SHP77 treated with DMSO at 0.1 percent for 48 hours (cell line): Measurements from ENCODE around the gene TMEM219.
"Not testable (repeated sequence)": the region's sequence is repeated elsewhere in the genome, so short reads cannot be mapped to it uniquely, and the experiment has no call there.

Experiments used
- DNase-seq: peaks from one replicate; lab custom pipeline; 2025; lab: John Stamatoyannopoulos, UW

The TMEM219 gene

DNA sequence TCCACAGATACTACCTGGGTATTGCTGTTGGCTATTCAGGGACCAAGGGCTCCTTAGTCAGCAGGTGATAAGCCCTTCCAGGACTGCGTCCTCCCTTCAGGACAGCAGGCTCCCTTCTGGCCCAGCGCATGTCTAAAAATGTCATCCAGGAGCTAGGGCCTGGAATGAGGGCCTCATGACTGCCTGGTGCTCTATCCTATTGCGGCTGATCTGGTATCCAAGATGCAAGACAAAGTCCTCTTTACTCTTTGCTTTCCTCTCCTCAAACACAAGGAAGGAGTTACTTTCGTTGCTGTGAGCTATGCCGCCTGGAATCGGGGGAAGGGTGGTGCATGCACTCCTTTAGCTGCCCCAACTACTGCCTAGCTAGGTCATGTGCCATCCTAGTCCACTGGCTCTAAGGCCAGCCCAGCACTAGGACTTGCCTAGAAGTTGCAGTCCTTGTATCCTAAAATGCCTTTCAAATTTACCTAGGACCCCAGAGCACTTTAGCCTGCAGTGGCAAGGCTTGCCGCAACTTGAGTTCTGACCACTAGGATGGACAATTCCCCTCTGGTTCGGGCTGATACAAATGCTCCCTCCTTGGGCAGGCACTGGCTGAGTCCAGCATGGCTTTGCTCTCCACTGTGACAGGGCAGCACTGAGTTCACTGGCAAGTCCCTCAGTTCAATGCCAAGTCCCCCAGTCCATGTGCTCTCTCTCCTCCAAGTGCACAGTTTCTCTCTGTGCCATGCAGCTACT lies 10.1 kb upstream of the TMEM219 start:
- no peak for DNase-seq

DNA sequence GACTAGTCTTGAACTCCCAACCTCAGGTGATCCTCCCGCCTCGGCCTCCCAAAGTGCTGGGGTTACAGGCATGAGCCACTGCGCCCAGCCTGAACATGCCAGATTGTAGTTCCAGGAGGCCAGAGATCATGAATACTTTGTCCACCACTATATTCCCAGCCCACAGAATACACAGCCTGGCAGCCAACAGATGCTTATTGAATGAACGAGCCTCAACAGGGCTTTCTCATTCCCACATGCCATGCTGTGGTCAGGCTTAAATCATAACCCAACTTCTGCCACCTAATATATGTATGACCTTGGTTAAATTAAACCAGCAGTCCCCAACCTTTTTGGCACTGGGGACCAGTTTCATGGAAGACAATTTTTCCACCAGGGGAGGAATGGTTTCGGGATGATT lies 3.1 kb upstream of the TMEM219 start:
- no peak for DNase-seq

DNA sequence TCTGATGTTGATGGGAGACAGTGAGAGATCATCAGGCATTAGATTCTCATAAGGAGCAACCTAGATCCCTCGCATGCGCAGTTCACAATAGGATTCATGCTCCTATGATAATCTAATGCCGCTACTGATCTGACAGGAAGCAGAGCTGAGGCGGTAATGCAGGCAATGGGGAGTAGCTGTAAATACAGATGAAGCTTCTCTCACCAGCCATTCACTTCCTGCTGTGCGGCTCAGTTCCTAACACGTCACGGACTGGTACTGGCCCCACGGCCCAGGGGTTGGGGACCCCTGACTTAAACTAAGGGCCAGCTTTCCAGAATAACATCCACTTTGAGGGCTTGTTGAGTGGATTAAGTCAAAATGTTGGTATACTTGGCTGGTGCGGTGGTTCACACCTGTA lies 2.6 kb upstream of the TMEM219 start:
- no peak for DNase-seq

DNA sequence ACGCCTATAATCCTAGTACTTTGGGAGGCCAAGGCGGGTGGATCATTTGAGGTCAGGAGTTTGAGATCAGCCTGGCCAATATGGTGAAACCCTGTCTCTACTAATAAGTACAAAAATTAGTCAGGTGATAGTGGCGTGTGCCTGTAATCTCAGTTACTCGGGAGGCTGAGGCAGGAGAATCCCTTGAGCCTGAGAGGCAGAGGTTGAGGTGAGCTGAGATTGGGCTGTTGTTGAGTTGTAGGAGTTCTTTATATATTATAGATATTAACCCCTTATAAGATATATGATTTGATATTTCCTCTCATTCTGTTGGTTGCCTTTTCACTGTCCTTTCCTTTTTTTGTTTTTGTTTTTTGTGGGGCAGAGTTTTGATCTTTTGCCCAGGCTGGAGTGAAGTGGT lies 2.1 kb upstream of the TMEM219 start:
- DNase-seq: not testable (repeated sequence)

DNA sequence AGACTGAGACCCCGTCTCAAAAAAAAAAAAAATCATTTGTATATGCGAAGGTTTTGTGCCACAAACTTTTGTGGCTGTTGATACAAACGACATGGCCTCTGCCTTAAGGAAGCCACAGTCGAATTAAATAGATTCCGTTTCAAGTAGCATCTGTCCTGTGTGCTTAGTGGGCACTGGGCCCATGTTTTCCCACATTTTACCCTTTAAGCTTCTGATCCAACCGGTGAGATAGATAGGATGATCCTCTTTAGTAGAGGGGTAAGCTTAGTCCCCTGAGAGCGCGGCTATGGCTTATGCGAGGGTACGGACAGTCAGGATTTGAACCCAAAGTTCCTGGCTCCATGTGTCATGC lies 776 bp upstream of the TMEM219 start:
- no peak for DNase-seq

DNA sequence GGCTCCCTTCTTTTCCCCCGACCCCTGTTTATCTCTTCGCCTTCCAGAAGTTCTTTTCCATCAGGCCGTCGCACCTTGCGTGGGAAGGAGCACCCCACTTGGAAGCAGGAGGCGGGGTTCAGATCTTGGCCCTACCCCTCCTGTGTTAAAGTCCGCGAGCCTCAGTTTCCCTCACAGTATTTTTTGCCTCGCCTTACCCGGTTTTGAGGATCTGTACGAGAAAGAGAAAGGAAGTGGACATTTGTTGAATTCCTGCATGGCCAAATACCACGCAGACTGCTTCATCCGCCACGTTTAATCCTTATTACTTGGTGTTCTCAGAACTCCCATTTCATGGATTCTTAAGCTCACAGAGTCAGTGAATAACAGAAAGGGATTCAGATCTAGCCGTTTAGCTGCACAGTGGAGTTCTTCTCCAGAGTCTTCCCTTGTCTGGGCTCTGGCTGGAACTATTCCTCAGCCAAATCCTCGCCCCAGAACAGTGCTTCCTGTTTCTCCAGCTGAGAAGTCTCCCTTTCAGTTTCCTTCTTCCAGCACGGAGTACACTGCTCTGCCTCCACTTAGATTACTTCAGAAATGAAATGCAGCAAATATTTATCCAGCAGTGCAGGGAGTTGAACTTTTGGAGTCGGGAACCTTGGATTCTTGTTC lies 590 bp downstream of the TMEM219 start:
- DNase-seq: no peak

DNA sequence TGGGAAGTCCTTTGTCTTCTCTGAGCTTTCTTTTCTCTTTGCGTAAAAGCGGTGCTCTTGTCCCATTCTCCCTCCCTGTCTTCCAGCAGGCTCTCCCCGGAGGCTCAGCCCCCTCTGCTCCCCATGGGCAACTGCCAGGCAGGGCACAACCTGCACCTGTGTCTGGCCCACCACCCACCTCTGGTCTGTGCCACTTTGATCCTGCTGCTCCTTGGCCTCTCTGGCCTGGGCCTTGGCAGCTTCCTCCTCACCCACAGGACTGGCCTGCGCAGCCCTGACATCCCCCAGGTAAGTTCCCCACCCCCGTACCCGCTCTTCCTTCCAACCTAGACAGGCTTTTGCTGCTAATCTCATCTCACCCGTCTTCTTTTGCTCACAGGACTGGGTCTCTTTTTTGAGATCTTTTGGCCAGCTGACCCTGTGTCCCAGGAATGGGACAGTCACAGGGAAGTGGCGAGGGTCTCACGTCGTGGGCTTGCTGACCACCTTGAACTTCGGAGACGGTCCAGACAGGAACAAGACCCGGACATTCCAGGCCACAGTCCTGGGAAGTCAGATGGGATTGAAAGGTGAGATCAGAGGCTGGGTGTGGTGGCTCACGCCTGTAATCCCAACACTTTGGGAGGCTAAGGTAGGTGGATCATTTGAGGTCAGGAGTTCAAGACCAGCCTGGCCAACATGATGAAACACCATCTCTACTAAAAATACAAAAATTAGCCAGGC lies 1.3 kb downstream of the TMEM219 start:
- DNase-seq: no peak

DNA sequence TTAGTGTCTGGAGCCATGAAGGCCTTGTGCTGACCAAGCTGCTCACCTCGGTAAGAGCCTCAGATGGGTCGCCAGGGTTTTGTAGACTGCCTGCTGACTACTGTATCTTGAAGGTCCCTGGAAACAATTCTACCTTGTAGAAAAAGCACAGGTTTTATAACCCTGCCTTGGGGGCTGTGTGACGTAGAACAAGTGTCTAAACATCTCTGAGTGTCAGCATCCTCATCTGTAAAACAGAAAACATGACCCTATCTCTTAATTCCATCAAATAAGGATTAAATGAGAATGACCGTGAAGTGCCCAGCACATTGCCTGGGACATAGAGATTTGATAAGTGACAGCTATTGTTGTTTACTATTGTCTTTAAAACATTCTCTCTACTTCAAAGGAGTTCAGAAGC lies 6.3 kb downstream of the TMEM219 start:
- DNase-seq: no peak

DNA sequence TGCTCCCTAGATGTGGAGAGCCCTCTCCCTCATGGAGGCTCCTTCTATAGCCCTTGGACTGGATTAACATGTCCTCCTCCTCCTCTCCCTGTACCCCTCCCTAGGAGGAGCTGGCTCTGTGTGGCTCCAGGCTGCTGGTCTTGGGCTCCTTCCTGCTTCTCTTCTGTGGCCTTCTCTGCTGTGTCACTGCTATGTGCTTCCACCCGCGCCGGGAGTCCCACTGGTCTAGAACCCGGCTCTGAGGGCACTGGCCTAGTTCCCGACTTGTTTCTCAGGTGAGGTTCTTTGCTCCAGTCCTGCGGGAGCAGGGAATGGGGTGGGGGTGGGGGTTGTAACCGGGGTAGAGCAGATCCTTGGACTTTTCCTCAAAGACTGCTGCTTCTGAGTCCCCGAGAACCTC lies 9.4 kb downstream of the TMEM219 start:
- DNase-seq: no peak

DNA sequence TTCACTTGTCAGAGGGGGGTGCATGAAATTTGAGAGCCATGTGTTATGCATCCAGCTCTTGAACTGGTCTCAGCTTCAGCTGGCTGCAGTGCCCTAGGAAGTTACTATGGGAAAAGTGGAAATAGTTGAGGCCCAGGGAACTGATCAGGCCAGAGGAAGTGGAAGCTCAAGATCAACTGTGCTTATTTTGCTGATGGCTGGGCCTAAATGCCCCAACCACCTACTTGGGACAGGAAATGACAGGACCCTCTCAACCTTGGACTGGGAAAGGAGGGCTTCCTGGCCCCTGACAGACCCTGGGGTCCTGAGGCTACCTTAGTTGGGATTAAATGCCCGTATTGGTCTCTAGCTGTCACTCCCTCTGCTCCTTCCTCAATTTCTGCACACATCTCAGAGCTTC lies 10.6 kb downstream of the TMEM219 start:
- no peak for DNase-seq

DNA sequence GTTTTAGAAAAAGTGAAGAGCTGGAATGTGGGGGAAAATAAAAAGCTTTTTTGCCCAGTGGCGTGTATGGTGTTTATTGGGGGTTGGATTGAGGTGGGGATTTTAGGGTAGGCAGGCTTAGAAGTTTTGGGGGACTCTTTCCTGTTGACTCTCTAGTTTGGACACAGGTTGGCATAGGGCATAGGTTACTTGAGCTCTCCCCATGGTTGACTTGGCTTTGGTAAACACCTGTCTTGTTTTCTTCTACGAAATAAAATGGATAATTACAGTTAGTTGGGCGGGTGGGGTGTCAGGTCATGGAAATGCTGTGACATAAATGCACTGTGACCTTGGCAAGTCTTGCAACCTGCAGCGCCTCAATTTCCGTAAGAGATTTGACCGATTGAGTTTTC lies 11.1 kb downstream of the TMEM219 start:
- no peak for DNase-seq

DNA sequence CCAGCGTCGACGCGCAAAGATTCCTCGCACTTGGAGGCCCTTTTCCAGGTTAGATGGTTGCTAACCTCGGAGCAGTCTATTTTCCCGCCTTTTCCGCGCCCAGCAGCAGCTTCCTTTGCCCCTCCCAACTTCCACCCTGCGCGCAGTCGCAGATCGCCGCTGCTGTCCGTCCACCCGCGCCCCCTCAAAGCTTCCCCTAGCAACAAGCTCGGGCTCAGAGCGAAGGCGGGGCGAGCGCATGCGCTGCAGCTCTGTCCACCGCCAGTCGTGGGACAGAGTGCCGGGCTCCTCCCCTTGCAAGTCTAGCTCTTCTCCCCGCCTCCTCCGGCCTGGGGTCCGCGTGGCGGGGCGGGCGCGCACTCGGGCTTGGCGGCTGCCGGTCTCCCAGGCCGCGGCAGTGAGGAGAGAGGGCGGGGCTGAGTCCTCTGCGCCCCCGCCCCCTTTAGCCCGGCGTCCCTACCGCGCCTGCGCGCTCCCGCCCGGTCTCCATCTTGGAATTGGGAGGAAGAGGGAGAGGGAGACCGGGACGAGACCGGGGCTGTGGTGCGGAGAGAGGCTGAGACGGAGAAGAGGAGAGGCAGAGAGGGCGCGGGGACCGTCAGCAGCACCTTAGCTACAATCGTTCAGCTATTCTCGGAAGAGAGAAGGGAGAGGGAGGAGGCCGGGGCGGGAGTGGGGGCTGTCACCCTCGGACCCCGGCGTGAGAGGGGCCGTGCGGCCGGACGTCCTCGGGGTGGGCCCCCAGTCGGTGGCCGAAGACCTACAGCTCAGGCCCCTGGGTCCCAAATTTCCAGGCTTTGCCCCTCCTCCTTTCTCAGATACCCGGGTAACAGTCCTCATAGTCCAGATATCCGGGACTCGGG lies 11.7 kb downstream of the TMEM219 start, which contains the start of gene TAOK2:
Gene TAOK2, plus strand, starts transcription at position 485 of the 863 bp plus-strand sequence. CDS start 3,905 bp downstream, outside the sequence.
- peak; percentile 98 for DNase-seq

DNA sequence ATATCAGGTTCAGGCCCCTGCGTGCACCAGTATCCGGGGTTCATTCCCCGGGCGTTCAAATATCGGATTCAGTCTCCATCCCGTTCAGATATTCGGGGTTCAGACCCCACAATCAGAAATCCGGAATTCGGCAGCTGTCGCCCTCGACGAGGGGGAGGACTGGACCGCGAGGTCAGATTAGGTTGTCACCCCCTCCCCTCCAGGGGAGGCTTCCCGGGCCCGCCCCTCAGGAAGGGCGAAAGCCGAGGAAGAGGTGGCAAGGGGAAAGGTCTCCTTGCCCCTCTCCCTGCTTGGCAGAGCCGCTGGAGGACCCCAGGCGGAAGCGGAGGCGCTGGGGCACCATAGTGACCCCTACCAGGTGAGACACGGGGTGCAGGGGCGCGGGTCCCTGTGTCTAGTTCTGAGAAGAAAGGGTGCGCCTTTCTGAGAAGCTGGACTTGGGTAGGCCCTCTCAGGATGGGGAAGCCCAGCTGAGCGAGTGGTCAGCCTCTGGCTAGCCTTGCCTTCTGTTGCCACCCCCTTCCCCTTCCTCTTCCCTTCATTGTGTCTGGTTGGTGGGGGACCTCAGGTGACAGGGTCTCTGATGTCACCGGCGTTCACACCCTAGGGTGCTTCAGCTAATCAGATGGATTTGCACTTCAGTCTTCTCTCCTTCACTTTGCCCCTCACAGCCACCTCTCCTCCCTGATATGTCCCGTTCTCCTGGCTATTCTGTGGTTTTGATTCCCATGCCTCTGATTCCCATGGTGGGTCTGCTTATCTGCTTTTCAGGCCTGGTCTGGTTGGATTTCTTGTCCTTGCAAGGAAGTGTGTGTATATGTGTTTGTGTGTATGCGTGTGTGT lies 12.6 kb downstream of the TMEM219 start:
- DNase-seq: no peak

DNA sequence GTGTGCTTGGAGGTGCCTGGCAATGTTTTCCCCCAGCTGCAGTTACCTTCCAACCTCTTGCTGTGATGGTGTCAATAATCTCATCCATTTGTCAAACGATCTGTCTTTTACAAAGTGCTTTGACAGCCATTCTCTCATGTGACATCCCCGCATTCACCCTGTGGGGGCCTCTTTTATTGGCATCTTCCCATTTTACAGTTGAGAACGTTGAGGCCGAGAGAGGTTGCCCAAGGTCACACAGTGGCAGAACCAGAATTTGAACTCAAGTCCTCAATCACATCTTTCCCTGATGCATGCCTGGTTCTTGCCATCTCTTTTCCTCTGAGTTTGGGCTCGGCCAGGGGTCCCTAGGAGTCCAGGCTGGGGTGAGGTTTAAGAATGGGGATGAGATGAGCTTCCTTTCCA lies 13.3 kb downstream of the TMEM219 start:
- no peak for DNase-seq

DNA sequence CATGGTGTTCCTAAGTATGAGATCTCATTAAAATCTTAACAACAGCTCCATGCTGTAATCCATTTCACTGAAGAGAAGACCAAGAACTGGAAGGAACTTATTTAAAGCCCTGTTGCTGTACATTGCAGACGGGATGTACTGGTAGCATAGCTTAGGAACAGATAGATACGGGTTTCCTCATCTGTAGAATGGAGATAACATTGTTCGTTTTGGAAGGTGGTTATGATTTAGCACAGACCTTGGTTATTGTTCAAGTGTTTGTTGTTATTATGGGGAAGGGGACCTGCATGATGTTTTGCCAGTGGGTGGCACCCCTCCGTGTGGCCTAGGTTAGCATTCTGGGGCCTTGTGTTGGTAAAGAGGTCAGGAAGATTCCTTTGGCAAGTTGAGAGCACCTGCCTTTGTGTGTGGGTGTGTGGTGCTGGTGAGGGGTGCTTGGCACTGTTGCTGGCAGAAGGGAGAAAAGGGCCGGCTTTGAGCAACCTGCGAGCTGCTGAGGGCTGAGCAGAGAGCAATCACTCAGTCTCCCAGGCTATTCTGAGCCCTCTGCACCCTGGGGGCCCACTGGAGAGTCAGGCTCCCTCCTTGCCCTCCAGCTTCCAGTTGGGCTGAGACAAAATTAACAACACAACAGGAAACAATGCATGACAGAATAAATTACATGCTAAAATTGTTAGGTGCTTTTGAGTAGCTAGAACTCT lies 14.1 kb downstream of the TMEM219 start:
- DNase-seq: no peak

DNA sequence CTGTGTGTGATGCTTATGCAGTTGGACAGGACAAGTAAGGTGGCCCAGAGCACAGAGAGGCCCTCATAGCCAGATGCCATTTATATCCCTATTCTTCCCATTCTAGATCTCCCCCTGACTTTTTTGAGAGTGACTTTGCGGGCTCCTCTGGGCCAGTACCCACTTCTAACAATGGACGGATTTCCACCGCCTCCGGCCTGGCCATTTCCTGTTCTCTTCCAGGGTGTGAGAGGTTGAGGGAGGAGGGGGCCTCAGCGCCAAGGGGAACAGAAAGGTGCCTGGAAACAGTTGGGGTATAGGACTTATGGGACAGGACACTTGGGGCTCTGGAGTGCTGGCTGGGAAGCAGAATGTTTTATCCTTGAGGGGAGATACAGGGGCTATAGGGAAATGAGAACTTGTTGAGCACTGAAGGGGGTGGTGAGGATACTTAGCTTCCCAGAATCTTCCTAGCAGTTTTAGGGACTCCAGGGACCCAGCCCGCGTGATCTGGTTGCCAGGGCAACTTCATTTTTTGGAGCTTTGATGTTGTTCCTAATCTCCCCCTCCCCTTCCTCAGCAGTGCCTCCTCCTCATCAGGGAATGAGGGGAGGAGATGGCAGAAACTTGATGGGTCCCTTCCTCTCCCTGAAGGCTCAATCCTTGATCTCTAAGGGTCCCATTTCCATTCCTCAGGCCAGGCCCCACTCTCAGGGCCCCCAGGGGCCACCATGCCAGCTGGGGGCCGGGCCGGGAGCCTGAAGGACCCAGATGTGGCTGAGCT lies 15.4 kb downstream of the TMEM219 start:
- no peak for DNase-seq

DNA sequence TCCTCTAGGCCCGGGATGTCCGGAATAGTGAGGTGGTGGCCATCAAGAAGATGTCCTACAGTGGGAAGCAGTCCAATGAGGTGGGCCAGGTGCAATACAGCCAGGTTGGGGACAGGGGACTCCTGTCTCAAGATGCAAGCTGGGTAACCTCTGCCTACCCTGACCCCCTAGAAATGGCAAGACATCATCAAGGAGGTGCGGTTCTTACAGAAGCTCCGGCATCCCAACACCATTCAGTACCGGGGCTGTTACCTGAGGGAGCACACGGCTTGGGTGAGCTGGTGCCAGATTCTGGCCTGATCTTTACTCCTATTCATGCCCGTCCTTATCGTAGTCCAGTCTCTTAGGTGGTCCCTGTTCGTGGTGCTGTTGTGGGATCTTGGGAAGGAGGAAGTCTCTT lies 16.2 kb downstream of the TMEM219 start:
- DNase-seq: no peak

DNA sequence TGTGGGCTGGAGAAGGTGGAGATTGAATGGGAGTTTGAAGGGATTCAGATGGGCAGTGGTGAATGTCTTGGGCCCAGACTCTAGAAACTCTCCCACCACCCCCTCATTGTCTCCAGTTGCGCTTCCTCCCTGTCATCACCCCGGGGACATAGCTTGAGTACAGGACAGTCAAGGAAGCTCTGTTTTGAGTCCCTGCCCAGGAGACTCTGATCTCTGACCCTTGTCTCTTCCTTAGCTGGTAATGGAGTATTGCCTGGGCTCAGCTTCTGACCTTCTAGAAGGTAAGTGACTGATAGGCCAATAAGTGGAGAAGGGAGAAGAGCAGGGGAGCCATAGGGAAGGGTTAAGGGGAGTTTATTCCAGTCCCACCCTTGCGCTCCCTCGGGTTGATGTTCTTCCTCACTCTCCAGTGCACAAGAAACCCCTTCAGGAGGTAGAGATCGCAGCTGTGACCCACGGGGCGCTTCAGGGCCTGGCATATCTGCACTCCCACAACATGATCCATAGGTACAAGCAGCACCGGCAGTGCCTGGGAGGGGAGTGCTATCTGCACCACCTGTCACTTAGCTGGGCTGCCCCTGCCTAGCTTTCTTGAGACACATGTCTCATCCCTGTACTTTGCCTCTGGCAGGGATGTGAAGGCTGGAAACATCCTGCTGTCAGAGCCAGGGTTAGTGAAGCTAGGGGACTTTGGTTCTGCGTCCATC lies 16.8 kb downstream of the TMEM219 start:
- no peak for DNase-seq
